ENCODE measurements around the gene ARFRP1.
"Not testable (repeated sequence)": the region's sequence is repeated elsewhere in the genome, so short reads cannot be mapped to it uniquely, and the experiment has no call there.

ARFRP1 gene

DNA sequence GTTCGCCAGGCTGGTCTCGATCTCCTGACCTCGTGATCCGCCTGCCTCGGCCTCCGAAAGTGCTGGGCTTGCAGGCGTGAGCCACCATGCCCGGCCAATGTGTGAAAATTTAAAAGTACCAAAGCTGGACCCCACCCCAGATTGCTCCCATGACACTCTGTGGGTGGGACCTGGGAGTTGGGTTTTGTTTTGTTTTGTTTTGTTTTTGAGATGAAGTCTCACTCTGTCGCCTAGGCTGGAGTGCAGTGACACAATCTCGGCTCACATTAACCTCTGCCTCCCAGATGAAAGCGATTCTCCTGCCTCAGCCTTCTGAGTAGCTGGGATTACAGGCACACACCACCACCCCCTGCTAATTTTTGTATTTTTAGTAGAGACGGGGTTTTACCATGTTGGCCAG lies 36.1 kb downstream of the ARFRP1 start:
- DNase-seq, result not testable (repeated sequence)

DNA sequence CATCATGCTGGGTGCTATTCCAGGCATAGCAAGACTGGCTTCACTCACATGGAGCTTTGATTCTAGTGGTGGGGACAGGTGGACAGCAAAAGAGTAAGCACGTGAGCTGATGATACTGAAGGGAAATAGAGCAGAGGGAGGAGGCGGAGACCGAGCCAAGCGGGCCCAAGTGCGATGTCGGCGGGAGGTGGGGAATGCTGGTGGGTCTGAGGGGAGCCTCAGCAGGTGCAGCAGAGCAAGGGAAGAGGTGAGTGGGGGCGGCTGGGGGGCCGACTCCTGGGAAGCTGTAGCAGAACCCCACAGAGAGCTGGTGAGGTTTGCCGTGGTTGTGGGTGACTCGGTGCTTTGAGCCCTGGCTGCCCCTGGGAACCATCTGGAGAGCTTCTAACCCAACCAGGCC lies 39.4 kb downstream of the ARFRP1 start:
- no peak for DNase-seq

DNA sequence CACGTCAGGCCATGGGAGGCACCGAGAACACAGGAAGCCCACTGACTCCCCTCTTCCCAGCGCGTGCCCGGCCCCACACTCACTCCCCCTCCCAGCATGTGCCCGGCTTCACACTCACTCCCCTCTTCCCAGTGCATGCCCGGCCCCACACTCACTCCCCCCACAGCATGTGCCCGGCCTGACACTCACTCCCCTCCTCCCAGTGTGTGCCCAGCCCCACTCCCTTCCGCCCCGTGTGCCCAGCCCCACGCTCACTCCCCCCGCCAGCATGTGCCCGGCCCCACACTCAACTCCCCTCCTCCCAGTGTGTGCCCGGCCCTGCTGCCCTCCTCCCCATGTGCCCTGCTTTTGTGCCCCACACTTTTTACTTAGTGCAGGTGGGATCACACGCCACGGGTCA lies 39.9 kb downstream of the ARFRP1 start:
- no peak for DNase-seq

DNA sequence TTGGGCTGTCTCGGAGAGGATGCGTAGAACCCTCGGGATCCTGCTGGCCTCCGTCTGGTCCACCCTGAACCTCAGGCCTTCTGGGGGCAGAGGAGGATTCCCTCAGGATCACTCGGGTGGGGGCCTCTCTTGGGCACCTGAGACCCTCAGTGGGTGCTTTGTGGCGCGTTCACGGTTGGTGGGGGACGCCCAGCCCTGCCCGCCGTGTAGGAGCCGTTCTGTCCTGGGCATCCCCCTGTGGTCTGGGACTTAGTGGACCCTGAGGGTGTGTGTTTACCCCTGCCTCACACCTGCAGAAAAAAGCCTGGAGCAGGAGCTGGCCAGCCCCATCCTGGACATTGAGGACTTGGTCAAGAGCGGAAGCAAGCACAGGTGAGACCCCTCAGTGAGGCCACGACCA lies 42.1 kb downstream of the ARFRP1 start:
- DNase-seq, result no peak

DNA sequence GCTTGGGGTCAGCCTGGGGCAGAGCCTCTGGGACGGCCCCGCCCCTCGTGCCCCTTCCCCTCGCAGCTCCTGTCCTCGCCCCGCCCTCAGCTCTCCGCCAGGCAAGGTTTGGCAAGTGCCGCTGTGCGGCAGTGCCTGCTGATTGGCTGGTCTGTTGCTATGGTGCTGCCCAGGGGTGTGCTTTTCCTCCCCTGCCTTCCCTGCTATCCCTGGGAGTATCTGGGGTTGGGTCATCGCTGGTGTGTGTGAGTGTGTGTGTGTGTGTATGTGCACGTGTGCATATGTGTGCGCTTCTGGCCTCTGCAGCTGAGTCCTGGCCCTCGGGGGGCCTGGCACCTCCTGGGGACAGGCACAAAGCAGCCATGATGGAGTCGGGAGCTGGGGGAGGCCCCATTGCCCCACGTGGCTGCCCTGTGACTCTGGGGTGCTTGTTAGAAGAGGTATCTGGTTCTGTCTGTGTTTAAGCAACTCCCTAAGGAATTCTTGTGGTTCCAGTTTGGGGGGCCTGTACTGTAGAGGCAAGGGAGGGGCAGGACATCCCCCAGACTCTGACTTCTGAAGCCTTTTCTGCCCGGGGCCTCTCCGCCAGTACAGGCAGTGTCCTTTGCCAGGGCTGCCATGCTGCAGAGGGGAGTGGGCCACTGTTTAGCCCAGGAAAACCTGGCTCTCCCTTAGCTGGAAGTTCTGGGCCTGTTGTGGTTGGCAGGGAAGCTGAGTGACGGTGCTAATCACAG lies 42.7 kb downstream of the ARFRP1 start:
- no peak for DNase-seq

DNA sequence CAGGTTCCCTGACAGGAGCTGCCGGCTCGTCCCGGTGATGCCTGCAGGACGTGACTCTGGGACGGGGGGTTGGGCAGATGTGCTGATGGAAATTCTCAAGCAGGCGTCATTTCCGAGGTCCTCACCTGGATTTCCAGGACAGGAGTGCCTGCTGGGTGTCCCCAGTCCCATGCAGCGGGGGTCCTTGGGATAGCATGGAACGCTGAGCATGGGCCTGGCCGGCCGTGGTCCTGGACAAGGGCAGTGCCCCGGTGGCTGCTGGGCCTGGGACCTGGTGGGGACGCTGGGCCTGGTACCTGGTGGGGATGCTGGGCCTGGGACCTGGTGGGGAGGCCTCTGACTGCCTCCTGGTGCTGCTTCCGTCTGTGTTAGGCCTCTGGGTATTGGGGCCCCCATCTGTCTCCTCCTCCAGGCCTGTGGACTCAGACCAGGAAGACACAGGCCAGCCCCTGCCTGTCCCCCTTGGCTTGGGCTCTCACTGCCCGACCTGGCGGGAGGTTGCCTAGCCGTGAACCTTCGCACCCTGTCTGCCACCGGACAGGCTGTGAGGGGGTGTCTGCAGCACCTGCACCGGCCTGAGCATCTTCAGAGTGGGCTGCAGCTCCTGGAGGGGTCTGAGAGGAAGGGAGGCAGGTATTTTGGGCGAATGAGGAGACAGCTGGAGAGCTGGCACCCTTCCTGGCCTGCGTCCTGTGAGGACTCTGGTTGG lies 43.5 kb downstream of the ARFRP1 start:
- no peak for DNase-seq

DNA sequence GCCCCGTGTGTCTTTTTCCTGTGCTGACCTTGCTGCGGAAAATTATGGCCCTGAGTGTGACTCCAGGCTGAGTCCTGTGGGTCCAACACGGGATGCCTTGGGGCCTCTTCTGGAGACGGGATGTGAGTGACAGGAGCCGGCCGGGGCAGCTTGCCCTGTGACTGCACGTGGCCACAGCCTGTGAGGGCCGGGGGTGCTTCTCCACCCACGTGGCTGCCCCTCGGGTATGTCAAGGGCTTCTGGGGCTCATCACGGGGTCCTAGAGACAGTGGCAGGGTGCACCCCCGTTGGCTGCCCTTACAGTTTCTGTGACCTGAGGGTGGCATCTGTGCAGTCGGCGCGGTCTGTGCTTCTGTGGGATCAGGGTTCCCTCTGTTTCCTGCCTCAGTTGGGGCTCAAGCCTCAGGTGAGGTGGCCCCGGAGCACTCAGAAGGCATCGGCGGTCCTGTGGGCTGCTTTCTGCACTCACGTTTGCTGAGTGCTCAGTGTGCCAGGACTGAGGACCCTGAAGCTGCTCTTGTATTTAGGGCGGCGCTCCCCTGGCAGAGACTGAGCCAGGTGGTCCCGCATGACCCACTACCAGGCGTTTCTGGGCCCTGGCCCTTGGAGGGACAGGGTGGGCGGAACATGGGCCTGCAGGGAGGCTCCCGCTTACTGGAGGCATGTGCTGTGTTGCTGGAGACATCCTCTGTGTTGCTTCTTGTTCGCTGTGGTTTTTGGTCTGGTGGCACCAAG lies 44.3 kb downstream of the ARFRP1 start:
- DNase-seq, result no peak

DNA sequence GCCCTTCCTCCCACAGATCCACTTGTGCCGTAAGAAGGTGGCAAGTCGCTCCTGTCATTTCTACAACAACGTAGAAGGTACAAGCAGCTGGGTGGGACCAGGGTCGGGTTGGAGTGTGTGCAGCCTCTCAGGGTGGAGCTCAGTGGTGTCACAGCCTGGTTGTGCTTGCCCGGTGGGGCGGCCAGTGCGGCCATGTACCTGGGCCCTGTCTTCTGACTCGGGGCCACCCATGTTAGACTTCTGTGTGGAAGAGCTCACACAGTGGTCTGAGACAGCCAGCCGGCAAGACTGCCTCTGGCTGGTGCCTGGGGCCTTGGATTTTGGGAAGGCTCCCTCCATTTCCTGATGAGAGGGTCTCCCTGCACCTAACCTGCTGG lies 45.0 kb downstream of the ARFRP1 start:
- no peak for DNase-seq

DNA sequence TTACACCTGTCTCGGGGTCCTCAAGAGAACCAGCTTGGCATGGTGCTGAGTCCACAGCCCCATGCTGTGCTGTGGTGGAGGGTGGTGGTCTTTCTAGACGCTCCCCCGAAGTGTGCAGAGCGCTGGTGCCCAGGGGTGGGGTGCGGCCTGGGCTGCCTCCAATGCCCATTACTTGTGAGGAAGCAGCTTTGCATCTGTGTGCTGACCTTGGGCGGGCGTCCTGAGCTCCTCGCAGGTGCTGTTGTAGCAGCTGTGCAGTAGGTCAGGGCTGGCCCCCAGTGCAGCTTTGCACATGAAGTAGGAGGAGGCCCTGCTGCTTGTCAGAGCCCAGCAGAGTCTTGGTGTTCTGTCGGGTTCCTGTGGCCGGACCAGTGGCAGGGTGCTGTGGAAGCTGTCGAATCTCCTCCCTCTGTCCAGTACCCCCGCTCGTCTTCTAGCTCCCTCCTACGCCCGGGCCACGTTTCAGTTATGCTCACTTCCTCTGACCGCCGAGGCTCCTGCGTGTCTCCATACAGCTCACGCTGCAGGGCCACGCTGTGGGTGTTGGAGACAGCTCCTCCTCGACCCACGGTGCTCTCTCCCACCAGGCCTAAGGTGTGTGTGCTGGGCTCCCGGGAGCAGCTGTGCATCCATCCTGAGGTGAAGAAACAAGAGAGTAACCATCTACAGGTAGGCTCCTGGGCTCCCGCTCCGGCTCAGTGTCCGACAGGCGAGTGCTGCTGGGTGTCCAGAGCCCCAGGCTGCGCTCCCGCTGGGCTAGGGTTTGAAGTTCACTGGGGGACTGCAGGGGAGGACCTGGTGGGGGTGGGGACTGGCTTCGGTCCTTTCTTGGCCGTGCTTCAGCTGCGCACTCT lies 45.6 kb downstream of the ARFRP1 start:
- no peak for DNase-seq

DNA sequence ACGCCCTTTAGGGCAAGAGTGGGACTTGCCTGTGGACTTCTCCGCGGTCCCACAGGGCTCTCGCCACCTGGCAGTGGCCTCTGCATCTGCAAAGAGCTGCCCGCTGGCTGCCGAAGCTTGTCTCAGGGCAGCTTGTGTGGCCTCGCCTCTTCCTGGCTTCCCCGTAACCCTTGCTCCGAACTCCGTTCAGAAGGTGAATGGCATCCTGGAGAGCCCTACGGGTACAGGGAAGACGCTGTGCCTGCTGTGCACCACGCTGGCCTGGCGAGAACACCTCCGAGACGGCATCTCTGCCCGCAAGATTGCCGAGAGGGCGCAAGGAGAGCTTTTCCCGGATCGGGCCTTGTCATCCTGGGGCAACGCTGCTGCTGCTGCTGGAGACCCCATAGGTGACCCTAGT lies 46.7 kb downstream of the ARFRP1 start:
- DNase-seq, result no peak

DNA sequence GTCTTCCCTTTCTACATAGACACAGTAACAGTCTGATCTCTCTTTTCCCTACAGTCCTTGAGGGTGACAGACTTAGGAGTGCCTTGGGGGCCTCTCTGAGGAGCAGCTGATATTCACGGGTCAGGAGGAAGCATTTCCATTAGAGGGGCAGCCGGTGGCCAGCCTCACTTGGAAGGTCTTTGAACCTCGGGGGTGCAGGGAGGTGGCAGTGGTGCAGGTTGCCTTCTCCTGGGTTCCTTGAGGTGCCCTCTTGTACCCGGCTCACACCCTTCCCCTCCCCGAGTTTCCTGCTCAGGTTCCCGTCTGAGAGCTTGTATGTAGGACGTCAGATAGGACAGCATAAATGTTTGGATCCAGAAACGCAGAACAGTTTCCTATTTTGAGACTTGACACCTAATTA lies 47.2 kb downstream of the ARFRP1 start:
- DNase-seq, result no peak

DNA sequence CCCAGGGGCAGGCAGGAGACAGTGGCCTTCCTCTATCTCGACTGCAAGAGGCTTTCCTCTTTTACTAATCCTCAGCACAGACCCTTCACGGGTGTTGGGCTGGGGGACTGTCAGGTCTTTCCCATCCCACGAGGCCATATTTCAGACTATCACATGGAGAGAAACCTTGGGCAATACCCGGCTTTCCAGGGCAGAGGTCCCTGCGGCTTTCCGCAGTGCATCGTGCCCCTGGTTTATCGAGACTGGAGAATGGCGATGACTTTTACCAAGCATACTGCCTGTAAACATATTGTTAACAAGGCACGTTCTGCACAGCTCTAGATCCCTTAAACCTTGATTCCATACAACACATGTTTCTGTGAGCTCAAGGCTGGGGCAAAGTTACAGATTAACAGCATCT lies 47.6 kb downstream of the ARFRP1 start:
- DNase-seq, result not testable (repeated sequence)

DNA sequence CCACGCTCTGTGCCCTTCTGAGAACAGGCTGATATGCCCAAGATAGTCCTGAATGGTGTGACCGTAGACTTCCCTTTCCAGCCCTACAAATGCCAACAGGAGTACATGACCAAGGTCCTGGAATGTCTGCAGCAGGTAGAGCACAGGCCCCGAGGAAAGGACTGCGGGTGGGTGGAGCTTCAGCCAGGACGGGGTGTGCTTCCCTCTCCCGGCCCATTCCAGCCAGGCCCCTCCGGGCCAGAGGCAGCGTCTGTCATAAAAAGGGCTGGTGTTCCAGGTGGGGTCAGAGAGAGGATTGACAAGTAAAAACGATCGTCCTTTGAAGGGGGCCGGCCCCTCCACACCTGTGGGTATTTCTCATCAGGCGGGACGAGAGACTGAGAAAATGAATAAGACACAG lies 48.4 kb downstream of the ARFRP1 start:
- no peak for DNase-seq

DNA sequence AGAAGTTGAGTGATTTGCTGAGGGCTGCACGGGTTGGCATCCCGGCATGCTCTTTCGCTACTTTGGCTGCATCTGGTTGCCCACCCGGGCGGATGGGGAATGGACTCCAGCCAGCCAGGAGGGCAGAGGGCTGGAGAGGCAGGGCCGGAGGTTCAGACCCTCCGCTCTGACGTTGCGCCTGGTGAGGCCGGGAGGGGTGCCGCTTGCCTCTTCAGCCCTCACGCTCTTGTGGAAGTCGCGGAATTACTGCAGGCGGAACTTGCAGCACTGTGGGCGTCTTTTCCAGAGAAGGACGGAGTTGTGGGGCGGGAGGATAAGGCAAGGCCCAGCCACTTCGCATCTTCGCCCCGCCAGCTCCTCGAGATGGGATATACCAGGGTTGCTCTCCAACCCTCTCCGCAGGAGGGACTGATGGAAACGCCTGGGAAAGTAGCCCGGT lies 49.0 kb downstream of the ARFRP1 start:
- DNase-seq, result peak; percentile 56

DNA sequence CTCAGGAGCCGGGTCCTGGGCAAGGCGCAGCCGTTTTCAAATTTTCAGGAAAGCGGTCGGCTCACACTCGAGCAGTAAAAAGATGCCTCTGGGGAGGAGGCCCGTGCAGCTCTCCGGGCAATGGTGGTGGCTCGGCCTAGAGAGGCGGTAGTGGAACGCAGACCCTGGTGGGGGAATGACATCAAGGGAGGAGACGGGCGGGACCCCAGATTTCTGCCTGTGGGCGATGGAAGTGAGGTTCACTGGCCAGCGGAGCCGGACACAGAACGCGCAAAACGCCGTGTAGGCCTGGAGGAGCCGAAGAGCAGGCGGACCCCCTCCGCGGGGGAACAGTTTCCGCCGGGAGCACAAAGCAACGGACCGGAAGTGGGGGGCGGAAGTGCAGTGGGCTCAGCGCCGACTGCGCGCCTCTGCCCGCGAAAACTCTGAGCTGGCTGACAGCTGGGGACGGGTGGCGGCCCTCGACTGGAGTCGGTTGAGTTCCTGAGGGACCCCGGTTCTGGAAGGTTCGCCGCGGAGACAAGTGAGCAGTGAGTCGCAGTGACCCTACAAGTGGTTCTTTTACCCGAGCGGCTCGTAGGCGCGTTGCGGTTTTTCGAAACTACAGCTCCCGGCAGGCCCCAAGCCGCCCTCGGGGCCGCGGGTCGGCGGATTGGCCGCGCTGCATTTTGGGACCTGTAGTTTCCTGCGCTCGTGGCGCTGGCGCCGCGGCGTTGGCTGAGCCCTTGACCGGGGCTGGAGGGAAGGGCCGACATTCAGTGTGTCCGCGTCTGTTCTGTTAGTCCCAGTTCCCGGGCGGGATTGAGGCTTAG lies 49.6 kb downstream of the ARFRP1 start, which contains the start of gene RTEL1:
RTEL1 (plus strand) TSS at position 376 of the 812 bp plus-strand sequence. CDS start 1,091 bp downstream, outside the sequence.
- peak; percentile 92 for DNase-seq

DNA sequence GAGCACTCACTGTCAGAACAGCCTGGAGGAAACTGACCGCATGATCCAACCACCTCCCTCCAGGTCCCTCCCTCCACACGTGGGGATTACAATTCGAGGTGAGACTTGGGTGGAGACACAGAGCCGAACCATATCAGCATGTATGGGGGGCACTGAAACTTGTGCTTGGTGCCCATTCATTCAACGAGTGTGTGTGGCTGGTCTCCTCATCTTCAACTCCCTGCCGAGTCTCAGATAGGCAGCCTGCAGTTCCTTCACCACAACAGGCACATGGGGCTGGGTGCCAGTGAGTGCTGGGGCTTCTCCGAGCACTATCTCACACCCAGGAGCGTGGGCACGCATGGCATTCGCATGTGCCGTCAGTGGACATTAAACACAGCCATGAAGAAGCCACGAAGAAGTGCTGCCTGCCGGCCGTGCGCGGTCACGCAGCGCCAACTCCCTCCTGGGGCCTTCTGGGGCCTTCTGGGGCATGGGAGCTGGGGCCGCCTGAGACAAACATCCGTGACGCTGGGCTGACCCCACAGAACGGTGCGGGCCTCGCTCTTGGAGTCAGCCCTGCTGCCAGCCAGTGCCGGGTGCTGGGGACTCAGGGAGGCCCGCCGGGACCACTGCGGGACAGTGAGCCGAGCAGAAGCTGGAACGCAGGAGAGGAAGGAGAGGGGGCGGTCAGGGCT lies 50.4 kb downstream of the ARFRP1 start:
- no peak for DNase-seq

DNA sequence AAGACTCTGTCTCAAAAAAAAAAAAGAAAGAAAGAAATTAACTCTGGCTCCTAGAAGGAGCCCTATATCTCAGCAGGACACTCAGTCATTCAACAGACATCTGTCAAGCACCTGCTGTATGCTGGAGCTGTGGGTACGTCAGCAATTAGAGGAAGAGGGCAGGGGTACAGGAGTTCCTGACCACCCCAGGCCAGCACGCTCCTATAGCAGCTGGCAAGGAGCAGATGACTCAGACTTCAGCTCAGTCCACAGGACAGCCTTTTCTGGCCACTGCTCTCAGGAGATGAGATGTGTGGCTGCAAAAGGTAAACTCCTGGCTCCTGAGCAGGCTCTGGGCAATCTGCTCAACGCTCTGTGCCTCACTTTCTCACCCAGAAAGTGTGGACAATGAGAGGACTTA lies 51.3 kb downstream of the ARFRP1 start:
- DNase-seq, result no peak

DNA sequence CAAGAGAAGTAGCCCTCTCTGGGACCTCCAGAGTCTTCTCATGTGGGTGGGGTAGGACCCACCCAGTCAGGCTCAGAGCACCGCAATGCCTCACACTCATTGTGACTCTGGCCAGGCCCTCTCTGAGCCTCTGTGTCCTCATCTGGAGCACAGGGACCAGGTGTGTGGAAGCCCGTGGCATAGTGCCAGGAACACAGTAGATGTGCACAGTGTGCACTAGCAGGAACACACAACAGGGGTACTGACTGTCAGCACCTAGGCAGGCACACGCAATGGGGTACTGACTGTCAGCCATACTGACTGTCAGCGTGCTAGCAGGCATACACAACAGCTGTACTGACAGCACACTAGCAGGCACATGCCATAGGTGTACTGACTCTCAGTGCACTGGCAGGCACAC lies 52.5 kb downstream of the ARFRP1 start:
- DNase-seq, result no peak

DNA sequence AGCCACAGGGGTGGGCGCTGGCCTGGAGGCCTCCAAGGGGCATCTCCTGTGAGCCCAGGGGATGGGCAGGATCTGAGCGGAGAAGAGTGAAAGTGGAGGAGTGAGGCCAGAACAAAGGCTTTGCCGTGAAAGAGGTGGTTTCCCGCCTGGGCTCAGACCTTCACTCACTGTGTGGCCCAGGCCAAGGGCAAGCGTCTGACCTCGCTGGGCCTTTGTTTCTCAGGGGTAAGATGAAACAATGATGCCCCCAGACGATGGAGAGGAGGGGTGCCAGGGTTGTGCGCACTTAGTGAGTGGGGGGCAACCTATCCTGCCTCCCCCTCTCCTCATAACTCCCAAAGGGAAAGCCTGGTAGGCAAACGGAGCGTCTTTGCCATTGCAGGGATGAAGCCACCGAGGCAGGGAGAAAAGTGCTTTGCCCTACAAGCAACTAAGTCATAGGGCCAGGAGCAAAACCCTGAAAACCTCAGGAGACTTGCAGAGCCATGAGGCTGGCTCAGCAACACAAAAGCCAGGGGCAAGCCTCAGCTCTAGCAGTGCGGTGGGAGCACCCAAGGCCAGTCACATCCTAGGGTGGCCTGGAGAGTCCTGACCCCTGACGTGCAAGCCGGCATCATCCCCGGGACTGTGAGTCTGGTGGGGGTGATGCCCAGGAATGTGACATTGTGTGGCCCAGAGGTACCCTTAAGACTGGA lies 53.7 kb downstream of the ARFRP1 start:
- DNase-seq, result no peak
